Nephron progenitor cell (in vitro differentiated cells): ENCODE measurements around the gene ACHE.
A peak's percentile ranks its signal among the peaks of the same experiment; 100 is the strongest.

Experiments used
- DNase-seq: peaks from one replicate; pipeline ENCODE4 v3.0.0; 2021
- H3K27ac Mint-ChIP-seq: 2 replicates; pipeline ENCODE4 v1.8.0; 2021; ENCODE audit warnings: mild to moderate bottlenecking, moderate library complexity, mixed read lengths
- H3K27me3 Mint-ChIP-seq: 2 replicates; pipeline ENCODE4 v1.8.0; 2021; ENCODE audit warnings: mild to moderate bottlenecking, low read depth, mixed read lengths; ENCODE audit not compliant: poor library complexity
- H3K36me3 Mint-ChIP-seq: 2 replicates; pipeline ENCODE4 v1.8.0; 2021; ENCODE audit warnings: low read depth, mixed read lengths
- H3K4me1 Mint-ChIP-seq: 2 replicates; pipeline ENCODE4 v1.8.0; 2021; ENCODE audit warnings: mixed read lengths
- H3K4me3 Mint-ChIP-seq: 2 replicates; pipeline ENCODE4 v1.8.0; 2021; ENCODE audit warnings: mild to moderate bottlenecking, moderate library complexity, mixed read lengths
- H3K9me3 Mint-ChIP-seq: 2 replicates; pipeline ENCODE4 v1.8.0; 2021; ENCODE audit warnings: mild to moderate bottlenecking, moderate library complexity, mixed read lengths
- TF ChIP-seq, protein P1 (sequence below): fragments of 200-600 bp; sonication (generic); IDR thresholded peaks from 2 replicates; pipeline ENCODE4 v1.5.0; 2021; ENCODE audit warnings: antibody characterized with exemption

Gene ACHE

DNA sequence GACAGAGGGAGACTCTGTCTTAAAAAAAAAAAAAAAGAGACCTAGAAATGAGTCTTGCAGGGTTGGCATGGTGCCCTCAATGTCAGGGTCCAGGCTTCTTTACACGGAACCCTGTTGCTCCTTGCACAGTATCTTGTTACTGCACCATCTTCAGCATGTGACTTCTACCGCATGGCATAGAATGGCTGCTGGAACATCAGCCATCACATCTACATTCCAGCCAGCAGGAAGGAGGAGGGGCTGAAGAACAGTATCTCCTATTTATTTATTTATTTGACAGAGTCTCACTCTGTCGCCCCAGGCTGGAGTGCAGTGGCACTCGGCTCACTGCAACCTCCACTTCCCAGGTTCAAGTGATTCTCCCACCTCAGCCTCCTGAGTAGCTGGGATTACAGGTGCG, 3.7 kb upstream of the ACHE start:
- Mint-ChIP-seq H3K27me3 (peaks cover 52% of the 10 kb centered on the region), H3K9me3 (no peaks in the 10 kb centered on the region), H3K4me1 (peaks cover 8% of the 10 kb centered on the region), H3K4me3 (no peak overlapping the region), H3K27ac (no peak overlapping the region), H3K36me3 (no peaks in the 10 kb centered on the region)
- TF ChIP-seq, protein P1, sequence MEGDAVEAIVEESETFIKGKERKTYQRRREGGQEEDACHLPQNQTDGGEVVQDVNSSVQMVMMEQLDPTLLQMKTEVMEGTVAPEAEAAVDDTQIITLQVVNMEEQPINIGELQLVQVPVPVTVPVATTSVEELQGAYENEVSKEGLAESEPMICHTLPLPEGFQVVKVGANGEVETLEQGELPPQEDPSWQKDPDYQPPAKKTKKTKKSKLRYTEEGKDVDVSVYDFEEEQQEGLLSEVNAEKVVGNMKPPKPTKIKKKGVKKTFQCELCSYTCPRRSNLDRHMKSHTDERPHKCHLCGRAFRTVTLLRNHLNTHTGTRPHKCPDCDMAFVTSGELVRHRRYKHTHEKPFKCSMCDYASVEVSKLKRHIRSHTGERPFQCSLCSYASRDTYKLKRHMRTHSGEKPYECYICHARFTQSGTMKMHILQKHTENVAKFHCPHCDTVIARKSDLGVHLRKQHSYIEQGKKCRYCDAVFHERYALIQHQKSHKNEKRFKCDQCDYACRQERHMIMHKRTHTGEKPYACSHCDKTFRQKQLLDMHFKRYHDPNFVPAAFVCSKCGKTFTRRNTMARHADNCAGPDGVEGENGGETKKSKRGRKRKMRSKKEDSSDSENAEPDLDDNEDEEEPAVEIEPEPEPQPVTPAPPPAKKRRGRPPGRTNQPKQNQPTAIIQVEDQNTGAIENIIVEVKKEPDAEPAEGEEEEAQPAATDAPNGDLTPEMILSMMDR: no peak
- no peak for DNase-seq

GRCh38 chr7:100897772-100898454, 2.2 kb upstream of the ACHE start:
- TF ChIP-seq, protein P1: no peak
- H3K27ac Mint-ChIP-seq: no peak overlapping the region
- H3K4me3 Mint-ChIP-seq: peak overlapping the region; percentile 37
- H3K4me1 Mint-ChIP-seq: peaks cover 17% of the 10 kb centered on the region
- DNase-seq: no peak
- peaks cover 57% of the 10 kb centered on the region for H3K27me3 Mint-ChIP-seq
- H3K9me3 Mint-ChIP-seq: no peaks in the 10 kb centered on the region
- no peaks in the 10 kb centered on the region for H3K36me3 Mint-ChIP-seq

GRCh38 chr7:100896732-100897608, 1.3 kb upstream of the ACHE start:
- H3K36me3 Mint-ChIP-seq: no peaks in the 10 kb centered on the region
- H3K4me3 Mint-ChIP-seq: peak overlapping the region; percentile 71
- no peak overlapping the region for H3K27ac Mint-ChIP-seq
- DNase-seq: peak; percentile 79
- no peaks in the 10 kb centered on the region for H3K9me3 Mint-ChIP-seq
- TF ChIP-seq, protein P1: peak; percentile 62
- peaks cover 53% of the 10 kb centered on the region for H3K27me3 Mint-ChIP-seq
- H3K4me1 Mint-ChIP-seq: peaks cover 25% of the 10 kb centered on the region

- TF ChIP-seq, protein P1: no peak
- Mint-ChIP-seq H3K36me3 (no peaks in the 10 kb centered on the region), H3K27ac (no peak overlapping the region), H3K4me1 (peaks cover 34% of the 10 kb centered on the region), H3K9me3 (no peaks in the 10 kb centered on the region), H3K4me3 (peak overlapping the region; percentile 82), H3K27me3 (peaks cover 51% of the 10 kb centered on the region)
- peak; percentile 57 for DNase-seq
Observed at GRCh38 chr7:100895956-100896731, 456 bp upstream of the ACHE start.

DNA sequence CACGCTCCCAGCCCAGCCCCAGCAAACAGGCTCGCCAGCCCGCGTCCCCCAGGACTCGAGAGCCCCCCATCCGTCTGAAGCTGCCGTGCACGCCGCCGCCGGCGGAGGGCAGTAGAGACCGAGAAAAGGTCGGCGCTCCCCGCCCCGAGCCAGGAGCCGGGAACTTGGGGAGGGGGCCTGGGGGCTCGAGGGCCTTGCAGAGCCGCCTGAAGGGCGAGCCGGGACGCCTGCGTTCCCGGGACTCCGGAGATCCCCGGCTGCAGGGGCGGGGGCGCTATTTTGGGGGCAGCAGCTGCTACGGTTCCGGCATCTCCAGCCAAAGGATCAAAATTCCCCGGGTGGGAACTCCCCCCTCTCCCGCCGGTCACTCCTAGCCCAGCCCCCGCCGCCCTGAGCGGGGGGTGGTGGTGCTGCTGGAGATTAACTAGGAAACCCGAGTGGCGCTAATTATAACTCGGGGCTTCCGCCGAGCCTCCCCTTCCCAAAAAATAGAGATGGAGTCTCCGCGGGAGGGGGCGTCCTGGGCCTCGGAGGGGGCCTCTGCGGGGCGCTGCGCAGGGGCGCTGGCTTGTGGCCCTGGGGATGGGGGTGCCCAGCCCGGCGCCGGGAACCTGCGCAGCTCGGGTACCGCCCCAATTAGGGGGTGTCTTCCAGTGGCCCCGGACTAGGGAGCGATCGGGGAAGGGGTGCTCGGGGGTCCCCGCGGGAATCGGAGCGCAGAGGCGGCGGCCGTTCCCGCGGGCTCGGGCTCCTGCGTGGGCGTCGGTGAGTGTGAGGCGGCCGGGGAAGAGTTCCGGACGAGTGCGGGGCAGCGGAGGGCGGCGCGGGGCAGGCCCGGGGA, 608 bp downstream of the ACHE start:
- H3K36me3 Mint-ChIP-seq: no peaks in the 10 kb centered on the region
- peaks cover 41% of the 10 kb centered on the region for H3K4me1 Mint-ChIP-seq
- H3K27ac Mint-ChIP-seq: no peak overlapping the region
- H3K27me3 Mint-ChIP-seq: peaks cover 45% of the 10 kb centered on the region
- H3K9me3 Mint-ChIP-seq: no peaks in the 10 kb centered on the region
- peak; percentile 92 for DNase-seq
- TF ChIP-seq, protein P1: peak; percentile 80
- peak overlapping the region; percentile 59 for H3K4me3 Mint-ChIP-seq
